OCI-LY7 (cell line): ENCODE data around the gene FAHD2B.
"Not testable (repeated sequence)": the region's sequence is repeated elsewhere in the genome, so short reads cannot be mapped to it uniquely, and the experiment has no call there.

ENCODE experiments used
- CTCF ChIP-seq: fragments of 200-600 bp; sonication (generic); conservative IDR thresholded peaks from 2 replicates; pipeline ENCODE4 v1.5.1; 2014; ENCODE audit warnings: mild to moderate bottlenecking, antibody characterized with exemption, low read length, moderate library complexity, mixed read lengths
- EZH2phosphoT487 ChIP-seq: fragments of 200-600 bp; sonication (generic); IDR thresholded peaks from 2 replicates; pipeline ENCODE4 v1.6.1; 2018; ENCODE audit warnings: low read depth, borderline replicate concordance, mild to moderate bottlenecking, mixed run types, antibody characterized with exemption, low read length, moderate library complexity, mixed read lengths

- not testable (repeated sequence) for TF ChIP-seq CTCF, EZH2phosphoT487
Observed at GRCh38 chr2:97113050-97113881, 18.6 kb upstream of the FAHD2B start, which contains the start of gene ANKRD36.
